ENCODE data around the gene GABARAPL2.
"Not testable (repeated sequence)": the region's sequence is repeated elsewhere in the genome, so short reads cannot be mapped to it uniquely, and the experiment has no call there.

Gene GABARAPL2, protein sequence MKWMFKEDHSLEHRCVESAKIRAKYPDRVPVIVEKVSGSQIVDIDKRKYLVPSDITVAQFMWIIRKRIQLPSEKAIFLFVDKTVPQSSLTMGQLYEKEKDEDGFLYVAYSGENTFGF

DNA sequence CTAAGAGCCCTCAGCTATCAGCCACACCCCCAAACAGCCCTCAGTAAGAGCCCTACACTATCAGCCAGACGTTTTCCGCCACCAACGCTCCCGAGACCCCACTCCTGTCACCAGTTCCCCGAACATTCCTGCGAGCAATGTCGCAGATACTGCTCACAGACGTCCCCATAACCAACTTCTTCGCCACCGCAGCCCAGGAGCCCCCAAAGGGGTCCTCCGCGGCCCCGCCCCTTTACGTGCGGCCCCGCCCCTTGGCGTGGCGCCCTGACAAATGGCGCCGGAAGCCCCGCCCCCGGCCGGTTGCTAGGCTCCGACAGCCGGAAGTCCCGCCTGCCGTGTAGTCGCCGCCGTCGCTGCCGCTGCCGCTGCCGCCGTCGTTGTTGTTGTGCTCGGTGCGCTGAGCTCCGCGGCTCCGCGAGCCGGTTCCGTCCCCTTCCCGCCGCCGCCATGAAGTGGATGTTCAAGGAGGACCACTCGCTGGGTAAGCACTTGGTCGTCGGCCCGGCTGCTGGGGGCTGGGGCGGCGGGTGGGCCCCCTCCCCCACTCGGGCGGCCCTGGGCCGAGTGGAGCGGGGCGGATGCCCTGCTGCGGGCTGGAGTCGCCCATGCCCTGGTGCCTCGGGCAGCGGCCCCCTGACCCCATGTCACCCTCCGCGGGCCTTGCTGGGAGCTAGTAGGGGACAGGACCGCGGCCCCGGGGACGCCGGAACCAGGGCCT, at the start of gene GABARAPL2:
Gene GABARAPL2, plus strand, starts transcription at position 340 of the 718 bp plus-strand sequence. Its CDS starts 108 bp downstream, at position 448.
- peak within 1 kb of the TSS; percentile 91 for H3K4me3 ChIP-seq (ENCODE audit: low read depth, low read length)

DNA sequence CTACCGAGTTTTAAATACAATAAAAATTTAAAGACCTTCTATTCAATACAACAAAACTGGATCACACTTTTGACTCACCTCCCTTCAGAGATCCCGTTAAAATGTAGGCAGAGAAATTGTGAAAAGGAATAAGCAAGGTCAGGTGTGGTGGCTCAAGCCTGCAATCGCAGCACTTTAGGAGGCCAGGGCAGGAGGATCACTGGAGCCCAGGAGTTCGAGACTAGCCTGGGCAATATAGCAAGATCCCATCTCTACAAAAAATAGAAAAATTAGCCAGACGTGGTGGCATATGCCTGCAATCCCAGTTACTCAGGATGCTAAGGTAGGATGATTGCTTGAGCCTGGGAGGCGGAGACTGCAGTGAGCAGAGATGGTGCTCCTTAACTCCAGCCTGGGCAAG, 47.0 kb upstream of the GABARAPL2 start:
- H3K4me3 ChIP-seq (ENCODE audit: low read depth, low read length): no peak overlapping the region

DNA sequence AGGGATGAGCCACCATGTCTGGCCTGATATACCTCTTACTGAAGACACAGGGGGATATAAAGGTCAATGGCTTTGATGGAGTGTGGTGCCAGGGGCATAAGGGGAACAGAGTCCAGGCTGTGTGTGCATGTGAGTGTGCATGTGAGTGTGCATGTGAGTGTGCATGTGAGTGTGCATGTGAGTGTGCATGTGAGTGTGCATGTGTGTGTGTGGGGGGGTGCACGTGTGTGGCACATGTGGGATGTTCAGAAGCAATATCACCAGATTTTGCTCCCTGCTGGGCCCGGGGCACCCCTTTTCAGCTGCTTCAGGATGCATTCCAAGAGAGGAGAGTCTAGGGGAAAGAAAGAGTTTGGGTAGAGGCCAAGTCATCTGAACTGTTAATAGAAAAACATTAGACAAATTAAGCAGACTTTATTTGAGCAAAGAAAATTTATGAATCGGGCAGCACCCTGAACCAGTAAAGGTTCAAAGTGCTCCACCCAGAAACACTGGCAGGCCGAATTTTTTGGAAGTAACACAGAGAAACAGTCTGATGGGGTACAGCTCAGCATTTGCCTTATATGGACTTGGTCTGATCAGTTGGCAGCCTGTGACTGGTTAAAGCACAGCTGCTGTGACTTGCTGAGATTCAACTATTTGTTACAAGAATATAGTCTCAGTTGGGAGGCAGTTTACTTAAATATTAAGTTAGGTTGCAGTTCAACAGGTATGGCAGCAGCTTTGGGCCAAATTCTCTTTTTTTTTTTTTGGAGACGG, 40.0 kb upstream of the GABARAPL2 start:
- H3K4me3 ChIP-seq (ENCODE audit: low read depth, low read length): no peak overlapping the region

DNA sequence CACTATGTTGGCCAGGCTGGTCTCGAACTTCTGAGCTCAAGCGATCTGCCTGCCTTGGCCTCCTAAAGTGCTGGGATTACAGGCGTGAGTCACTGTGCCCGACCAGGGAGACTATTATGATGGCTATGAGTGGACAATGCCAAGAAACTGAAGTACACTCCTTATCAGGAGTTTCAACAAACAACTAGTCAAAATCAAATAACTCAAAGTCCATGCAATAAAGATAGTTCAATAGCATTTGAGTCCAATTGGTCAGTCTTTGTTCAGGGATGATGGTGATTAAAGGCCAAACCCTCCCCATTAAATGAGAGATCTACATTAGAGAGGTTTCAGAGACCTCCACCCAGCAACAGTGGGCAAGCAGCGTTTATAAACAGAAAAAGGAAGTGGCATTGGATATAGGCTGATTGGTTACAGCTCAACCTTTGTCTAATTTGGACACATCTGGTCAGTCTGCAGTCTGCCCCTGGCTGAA, 38.3 kb upstream of the GABARAPL2 start:
- no peak overlapping the region for H3K4me3 ChIP-seq (ENCODE audit: low read depth, low read length)

DNA sequence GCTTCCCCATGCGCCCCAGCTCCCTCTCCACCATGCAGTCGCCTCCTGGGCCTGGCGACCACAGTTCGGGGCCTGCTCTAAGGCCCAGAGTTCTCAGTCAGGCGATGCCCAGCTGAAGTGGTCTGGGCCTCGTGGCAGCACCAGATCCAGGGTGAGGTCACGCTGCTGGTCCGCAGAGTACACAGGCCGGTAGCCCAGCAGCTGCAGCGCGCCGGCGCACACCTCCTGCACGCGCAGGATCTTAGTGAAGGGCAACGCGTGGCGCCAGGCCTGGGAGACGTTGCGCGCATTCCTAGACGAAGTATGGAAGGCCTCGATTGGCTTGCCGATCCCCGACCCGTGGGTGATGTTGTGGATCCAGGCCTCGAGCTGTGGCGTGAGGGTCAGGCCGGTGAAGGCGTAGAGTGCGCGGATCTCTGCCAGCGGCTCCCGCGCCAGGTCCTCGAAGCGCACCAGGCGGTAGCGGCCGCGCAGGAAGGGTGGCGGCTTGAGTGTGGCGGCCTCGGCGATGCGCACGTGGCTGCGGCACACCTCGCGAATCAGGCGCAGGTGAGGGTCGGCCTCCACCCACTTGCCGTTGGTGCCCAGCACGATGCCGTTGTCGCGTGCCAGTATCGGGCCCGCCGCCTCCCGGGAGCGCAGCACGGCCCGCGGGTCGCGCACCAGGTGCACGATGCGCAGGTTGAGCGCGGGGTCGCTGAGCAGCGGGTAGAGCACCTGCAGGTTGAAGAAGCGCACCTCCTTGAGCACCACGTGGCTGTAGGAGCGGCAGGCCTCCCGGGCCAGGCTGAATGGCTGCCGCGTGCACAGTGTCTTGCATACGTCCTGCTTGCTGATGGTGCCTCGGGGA, 36.9 kb upstream of the GABARAPL2 start:
- H3K4me3 ChIP-seq (ENCODE audit: low read depth, low read length): no peak overlapping the region

DNA sequence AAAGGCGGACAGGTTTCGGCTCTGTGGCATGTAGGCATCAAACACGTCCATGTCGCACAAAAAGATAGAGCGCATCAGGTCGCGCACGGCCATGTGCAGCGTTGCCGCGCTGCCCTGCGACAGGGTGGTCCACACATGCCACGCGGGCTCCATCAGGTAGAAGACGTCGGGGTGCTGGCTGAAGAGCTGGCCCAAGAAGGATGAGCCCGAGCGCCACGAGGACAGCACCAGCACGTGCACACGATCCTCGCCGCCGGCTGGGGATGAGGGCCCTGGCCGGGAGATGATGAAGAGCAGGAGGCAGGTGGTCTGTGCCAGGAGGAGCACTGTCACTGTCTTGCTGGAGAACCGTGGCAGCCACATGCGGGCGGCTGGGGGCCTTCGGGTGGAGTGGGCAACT, 36.2 kb upstream of the GABARAPL2 start:
- no peak overlapping the region for H3K4me3 ChIP-seq (ENCODE audit: low read depth, low read length)

DNA sequence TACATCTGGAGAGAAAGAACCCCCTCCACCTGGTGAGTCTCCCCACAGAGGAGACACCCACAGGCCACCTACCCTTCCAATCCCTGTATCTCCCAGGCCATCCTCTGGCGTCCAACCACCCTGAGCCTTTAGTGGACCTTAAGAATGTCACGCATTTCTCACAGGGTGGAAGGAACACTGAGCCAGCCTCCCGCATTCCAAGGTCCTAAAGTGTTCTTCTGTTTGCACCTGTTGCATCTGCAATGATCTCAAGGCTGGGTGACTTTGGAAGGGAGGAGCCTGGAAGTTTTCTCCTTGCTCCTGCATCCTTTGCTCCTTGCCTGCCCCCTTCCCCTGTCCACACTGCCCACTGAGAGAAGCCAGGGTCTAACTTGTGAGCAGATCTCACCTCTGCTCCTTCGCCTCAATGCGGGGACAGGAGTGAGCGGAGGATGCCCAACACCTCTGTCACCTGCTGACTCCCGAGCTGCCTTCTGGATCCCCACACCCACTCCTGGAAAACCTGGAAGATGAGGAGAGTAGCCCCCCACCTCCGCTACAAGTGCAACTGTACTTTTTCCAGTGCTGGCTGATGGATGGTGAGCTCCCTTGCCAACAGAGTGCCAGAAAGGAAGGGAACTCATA, 33.9 kb upstream of the GABARAPL2 start:
- H3K4me3 ChIP-seq (ENCODE audit: low read depth, low read length): no peak overlapping the region

DNA sequence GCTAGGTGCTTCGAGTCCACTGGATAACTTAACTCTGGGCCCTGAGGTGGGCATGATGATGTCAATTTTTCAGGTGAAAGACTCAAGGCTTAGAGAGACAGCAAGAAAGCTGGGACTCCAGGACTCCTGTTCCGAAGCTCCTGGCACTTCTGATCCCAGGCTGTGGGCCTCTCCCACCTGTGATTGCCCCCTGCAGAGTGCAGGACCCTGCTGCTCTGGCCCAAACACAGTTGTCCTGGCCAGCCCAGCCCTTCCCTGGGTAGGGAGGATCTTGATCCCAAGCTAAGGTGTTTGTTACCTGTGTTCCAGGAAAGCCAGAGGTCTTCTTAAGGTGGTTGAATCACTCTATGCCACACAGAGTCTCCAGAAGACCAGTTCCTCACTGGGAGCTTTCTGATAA, 33.4 kb upstream of the GABARAPL2 start:
- no peak overlapping the region for H3K4me3 ChIP-seq (ENCODE audit: low read depth, low read length)

DNA sequence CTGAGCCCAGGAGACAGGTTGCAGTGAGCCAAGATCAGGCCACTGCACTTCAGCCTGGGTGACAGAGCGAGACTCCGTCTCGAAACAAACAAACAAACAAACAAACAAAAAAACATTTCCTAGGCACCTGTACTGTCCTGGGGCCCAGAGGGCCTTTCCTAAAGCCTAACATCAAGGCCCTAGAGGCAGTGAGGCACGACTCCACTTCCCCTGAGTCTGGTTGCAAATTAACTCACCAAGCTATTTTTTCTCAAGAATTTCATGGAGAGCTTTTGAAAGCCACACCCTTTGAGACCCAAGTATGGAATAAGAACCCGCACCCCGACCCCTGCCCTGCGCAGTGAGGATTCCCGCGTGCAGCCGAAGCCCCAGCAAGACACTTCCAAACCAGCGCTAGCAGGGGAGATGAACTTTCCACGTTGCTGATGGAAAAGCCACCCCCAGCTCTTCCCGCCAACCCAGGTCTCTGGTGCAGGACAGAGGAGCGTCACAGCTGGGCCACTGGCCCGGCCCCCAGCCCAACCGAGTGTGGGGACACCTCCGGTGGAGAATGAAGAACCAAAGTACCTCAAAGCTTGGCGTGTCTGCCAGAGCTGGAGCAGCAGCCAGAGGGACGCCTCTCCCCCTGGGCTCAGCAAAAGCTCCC, 31.5 kb upstream of the GABARAPL2 start:
- no peak overlapping the region for H3K4me3 ChIP-seq (ENCODE audit: low read depth, low read length)

DNA sequence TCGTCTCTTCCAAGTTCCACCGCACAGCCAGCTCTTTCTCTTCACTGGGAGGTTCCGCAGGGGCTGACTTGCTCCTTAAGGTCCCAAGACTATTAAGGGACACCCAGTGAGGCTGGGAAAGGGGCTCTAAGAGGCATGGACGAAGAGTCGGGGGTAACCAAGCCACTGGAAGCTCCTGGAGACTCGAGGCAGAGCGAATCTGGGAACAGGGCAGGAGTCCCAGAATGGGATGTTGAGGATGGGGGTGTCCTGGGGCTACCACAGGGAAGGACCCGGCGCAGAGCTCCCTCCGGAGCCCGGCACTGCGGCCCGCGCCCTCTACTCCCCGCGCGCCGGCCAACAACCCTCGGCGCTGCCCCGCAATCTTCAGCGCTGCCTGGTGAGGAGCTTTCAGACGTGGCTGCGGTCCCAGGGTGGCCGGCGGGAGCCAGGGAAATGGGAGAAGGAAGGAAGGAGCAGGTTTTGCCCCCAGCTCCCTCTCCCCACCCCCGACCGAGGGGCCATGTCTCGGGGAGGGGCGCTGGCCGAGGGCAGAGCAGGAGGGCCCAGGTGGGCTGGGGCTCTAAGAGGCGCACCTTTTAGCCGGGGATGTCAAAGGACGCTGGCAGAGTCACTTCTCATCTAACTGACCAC, 30.9 kb upstream of the GABARAPL2 start:
- no peak overlapping the region for H3K4me3 ChIP-seq (ENCODE audit: low read depth, low read length)

DNA sequence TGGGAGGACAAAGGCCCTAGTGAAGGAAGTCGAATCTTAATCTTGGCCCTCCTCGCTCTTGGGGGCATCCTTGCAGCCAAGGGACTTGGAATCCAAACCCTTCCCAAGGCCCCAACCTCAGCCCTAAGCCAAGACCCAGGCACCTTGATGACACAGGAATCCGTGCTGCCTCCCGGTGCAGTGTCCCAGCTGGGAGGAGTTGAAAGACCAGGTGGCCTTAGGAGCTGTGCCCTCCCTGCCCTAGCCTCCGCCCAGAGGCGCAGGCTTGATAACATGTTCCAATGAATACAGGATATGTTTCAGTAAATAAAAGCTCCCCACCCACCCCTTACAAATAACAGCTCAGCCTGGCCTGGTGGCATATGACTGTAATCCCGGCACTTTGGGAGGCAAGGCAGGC, 30.3 kb upstream of the GABARAPL2 start, which contains the start of gene CHST5:
Gene CHST5, minus strand, starts transcription at position 208 of the 400 bp plus-strand sequence. CDS start 5,724 bp downstream, outside the sequence.
- no peak within 1 kb of the TSS for H3K4me3 ChIP-seq (ENCODE audit: low read depth, low read length)

DNA sequence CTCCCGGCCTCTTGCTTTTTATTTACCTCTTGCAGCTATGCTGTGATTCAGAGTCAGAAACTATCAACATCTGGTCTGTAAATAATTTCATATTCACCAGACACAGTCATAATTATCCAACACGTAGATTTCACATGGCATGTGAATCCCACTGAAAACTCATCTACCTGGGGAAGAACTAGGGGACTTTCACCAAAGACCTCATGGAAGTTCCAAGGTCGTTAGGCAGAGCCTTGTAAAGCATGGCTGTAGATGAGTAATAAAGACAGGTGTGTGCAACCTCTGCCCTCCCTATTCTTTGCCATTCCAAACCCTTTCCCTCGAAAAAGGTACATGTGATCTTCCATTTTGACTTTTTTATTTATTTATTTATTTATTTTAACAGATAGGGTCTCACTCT, 28.4 kb upstream of the GABARAPL2 start:
- no peak overlapping the region for H3K4me3 ChIP-seq (ENCODE audit: low read depth, low read length)

DNA sequence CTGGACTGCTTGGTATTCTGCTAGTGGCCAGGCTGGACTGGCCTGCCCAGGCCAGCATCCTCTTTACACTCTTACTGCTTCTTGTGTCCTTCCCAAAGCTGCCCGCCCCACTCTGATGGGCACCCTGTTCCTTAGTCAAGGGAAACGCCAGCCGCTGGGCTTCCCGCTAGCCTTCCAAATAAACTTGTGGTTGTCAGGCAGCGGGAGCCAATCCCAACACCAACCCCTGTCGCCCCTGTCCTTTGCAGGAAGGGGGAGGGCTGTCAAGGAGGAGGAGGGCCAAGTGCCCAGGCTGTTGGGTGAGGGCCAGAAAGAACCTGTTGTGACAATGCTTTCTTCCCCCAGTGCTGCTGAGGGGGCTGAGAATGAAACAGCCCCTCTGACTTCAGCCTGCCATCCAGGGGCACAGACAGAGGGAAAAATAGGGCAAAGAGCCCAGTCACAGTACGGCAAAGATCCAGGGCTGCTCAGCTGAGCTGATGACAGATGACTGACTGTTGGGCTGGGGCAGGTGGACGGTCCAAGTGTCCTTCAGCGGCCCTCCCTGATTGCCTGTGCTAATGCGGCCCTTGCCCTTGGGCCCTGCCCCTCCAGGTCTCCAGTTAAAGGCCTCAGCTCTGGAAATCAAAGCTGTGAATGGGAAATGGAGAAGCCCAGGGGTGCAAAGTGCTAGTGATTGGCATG, 27.2 kb upstream of the GABARAPL2 start:
- H3K4me3 ChIP-seq (ENCODE audit: low read depth, low read length): not testable (repeated sequence)

DNA sequence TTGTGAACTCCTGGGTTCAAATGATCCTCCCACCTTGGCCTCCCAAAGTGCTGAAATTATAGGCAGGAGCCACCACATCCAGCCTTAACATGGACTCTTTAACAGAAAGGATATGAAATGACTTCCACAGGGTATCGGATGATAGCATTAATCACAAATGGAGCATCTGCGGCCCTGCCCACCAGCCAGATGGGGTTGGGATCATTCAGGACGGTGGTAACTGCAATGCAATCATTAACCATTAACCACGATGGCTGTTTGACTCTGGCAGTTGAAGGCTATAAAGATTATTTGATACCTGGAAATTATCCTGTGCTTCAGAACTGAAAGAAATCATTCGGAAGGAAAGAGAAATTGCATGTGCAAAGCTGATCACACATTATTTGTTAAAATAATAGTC, 24.9 kb upstream of the GABARAPL2 start:
- H3K4me3 ChIP-seq (ENCODE audit: low read depth, low read length): no peak overlapping the region

DNA sequence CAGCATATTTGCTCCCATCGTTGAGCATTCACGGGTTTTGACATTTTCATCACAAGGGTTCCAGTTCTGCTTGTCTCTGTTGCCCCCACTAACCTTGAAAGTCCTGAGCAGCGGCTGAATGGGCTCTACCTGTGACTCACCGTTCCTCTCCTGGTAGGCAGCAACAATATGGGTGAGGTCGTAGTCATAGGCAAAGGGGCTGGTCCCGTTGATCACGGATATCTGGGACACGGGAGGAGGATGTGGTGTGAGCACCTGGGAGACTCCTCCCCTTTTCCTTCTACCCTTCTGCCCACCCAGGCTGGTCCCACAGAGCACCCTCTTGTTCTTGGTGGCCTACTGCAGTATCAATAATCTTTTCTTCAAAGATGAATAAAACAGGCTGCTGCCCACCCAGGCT, 23.7 kb upstream of the GABARAPL2 start:
- H3K4me3 ChIP-seq (ENCODE audit: low read depth, low read length): not testable (repeated sequence)

DNA sequence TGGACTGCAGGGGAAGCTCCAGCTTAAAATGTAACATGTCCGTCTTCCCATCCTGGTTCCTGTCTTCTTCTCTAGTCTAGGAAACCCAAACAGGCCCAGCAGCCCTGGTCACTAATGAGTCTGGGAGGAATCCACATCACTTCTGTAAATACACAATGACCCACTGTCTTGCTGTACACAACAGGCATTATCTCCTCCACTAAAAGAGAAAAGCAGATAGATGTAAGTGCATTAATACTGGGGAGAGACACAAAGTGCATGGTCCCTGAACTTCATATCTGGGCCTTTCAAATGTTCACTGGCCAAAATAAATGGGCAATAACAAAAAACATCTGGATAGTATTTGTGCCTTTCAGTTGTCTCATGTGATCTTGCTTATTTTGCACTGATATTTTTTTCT, 20.3 kb upstream of the GABARAPL2 start:
- H3K4me3 ChIP-seq (ENCODE audit: low read depth, low read length): not testable (repeated sequence)

DNA sequence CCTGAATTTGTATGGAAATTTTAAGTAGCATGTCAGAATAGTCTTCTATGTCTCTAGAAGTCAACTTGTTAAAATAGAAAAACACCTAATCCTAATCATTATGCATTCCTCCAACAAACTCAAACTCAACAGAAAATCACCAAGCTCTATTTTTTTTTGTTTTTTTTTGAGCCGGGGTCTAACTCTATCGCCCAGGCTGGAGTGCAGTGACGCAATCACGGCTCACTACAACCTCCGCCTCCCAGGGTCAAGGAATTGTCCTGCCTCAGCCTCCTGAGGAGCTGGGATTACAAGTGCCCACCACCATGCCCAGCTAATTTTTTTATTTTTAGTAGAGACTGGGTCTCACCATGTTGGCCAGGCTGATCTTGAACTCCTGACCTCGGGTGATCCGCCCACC, 19.9 kb upstream of the GABARAPL2 start:
- H3K4me3 ChIP-seq (ENCODE audit: low read depth, low read length): no peak overlapping the region

DNA sequence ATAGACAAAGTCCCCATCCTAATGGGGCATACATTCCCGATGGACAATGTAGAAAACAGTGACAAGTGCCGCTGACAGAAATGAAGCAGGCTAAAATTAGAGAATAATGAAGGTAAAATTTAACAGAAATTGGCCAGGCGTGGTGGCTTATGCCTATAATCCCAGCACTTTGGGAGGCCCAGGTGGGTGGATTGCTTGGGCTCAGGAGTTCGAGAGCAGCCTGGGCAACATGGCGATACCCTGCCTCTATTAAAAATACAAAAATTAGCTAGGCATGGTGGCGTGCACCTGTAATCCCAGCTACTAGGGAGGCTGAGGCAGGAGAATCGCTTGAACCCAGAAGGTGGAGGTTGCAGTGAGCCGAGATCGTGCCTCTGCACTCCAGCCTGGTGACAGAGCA, 17.7 kb upstream of the GABARAPL2 start:
- H3K4me3 ChIP-seq (ENCODE audit: low read depth, low read length): not testable (repeated sequence)

DNA sequence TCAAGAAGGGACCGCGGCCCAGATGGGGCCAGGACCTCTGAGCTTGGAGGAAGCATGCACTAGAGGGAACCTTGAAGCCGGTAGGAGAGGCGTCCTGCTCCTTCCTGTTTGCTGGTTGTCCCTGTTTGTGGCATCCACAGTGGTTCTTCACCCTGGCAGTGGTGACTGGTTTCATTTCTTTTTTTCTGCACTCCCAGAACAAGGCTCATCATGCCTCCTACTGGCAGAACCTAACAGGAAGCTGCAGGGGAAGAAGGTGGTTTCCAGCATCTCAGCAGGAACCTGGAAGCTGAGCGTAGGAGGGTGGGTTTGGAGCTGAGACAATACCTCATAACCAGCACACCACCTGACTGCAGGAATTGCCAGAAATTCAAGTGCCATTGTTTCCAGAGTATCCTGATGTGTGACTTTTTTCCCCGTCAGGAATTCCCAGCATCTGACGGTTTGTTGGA, 15.9 kb upstream of the GABARAPL2 start:
- H3K4me3 ChIP-seq (ENCODE audit: low read depth, low read length): no peak overlapping the region
